ENCODE data around the gene CAND2. TPM values are rescaled to one million over a fixed set of nuclear protein-coding genes. Genes with fewer than 3 reads are reported as not detected.
A peak's percentile ranks its signal among the peaks of the same experiment; 100 is the strongest.

Gene CAND2
- total and polyA plus RNA-seq, 9 of the 15 experiments (the other 6 are each of a cell fraction or from before 2014, with no cell fraction given), result 0.91 to 14.9 (median 4.3) TPM

DNA sequence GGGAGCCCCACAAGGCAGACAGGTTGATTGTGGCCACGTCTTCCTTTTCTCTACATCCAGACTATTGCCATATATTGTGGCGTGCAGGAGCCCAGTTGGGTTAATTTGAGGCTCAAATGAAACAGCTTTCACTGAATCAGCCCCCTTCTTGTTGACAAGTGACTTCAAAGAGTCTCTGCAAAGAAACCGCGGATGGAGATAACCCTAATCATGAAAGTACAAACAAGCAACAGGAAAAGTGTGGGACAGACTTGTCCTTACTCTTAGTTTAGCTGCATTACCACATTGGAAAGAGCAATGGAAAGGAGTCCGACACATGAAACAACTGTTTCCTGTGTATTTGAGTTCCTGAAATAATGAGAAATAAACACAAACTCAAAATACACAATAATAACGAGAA lies 40.7 kb upstream of the CAND2 start:
- no peak overlapping the region for H3K9ac ChIP-seq (ENCODE audit: insufficient read depth in 1 of 2, low read depth in 2 of 2, low read length in 2 of 2)
- in situ Hi-C loops (cut with MboI) (no loop called here), intact Hi-C loops (cut with micrococcal nuclease) (no loop called here)
- ChIA-PET POLR2A (interaction anchor here (1.0 kb wide), 1 partner anchor 15 kb away, joined by 3 read pairs; no protein-coding TSS in a partner anchor), CTCF (ENCODE audit: low intra/inter-chr PET ratio) (no interaction called here)
- H3K79me2 ChIP-seq (ENCODE audit: control insufficient read depth, insufficient read depth, low read length), result no peaks in the 10 kb centered on the region
- H3K27me3 ChIP-seq (ENCODE audit: control insufficient read depth in 2 of 2, insufficient read depth in 2 of 2, low read length in 2 of 2), result peaks cover 0 to 8% of the 10 kb centered on the region in 2 experiments; a peak in 2 of 5 replicates
- ATAC-seq, result peak; percentile 46
- peak overlapping the region; percentile 41 for H3K4me2 ChIP-seq (ENCODE audit: insufficient read depth, low read length)
- DNase-seq (ENCODE audit: extremely low read depth in 1 of 4, low spot score in 3 of 4), result peak in 2 of 4 experiments; percentile 72 to 75
- H3K4me1 ChIP-seq (replicated peaks in 1 of 2; ENCODE audit: control insufficient read depth in 2 of 2, insufficient read depth in 2 of 2, low read length in 2 of 2), result peaks cover 9 to 21% of the 10 kb centered on the region in 2 experiments
- no peak overlapping the region for H3K27ac ChIP-seq (ENCODE audit: extremely low read depth, low read depth, low read length)
- no peak overlapping the region for H3K4me3 ChIP-seq
- H2AFZ ChIP-seq (ENCODE audit: low read depth, low read length), result peak overlapping the region; percentile 75
- 2% methylated on average over 6 of the region's 6 CpGs for WGBS (ENCODE audit: insufficient coverage, low coverage, missing lambda C conversion rate)
- no peaks in the 10 kb centered on the region for H4K20me1 ChIP-seq (replicated peaks; ENCODE audit: control insufficient read depth, insufficient read depth, low read length)
- peak; percentile 82 for FAIRE-seq
- no peaks in the 10 kb centered on the region for H3K9me3 ChIP-seq (replicated peaks; ENCODE audit: control insufficient read depth, insufficient read depth, low read depth, low read length)
- H3K36me3 ChIP-seq (ENCODE audit: control insufficient read depth, insufficient read depth, low read length), result no peaks in the 10 kb centered on the region
- H3K9me1 ChIP-seq (ENCODE audit: control insufficient read depth, insufficient read depth, low read length), result no peaks in the 10 kb centered on the region
- no TSS peak for BruUV-seq (replicated peaks)
- TF ChIP-seq COPS2 (conservative IDR thresholded peaks at IDR 0.05), result no peak
- peak; percentile 67; the same call in 1 of the 2 replicates for TF ChIP-seq TCF7L2 (IDR thresholded peaks at IDR 0.05; ENCODE audit: low read depth, low read length)
- no peak for TF ChIP-seq ELF1 (tag; IDR thresholded peaks at IDR 0.05)
- TF ChIP-seq, protein P1, sequence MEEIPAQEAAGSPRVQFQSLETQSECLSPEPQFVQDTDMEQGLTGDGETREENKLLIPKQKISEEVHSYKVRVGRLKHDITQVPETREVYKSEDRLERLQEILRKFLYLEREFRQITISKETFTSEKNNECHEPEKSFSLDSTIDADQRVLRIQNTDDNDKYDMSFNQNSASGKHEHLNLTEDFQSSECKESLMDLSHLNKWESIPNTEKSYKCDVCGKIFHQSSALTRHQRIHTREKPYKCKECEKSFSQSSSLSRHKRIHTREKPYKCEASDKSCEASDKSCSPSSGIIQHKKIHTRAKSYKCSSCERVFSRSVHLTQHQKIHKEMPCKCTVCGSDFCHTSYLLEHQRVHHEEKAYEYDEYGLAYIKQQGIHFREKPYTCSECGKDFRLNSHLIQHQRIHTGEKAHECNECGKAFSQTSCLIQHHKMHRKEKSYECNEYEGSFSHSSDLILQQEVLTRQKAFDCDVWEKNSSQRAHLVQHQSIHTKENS (CRISPR knock-in tag; IDR thresholded peaks at IDR 0.05), result no peak
- no peak for TF ChIP-seq PRMT5 (CRISPR knock-in tag; IDR thresholded peaks at IDR 0.05)
- peak; percentile 76 for TF ChIP-seq CBFA2T3 (IDR thresholded peaks at IDR 0.05)
- no peak for TF ChIP-seq ZFP30 (CRISPR knock-in tag; IDR thresholded peaks at IDR 0.05; ENCODE audit: borderline replicate concordance)
- no peak for TF ChIP-seq ZNF121 (CRISPR knock-in tag; conservative IDR thresholded peaks at IDR 0.05)
- no peak for TF ChIP-seq SRSF7 (optimal IDR thresholded peaks at IDR 0.05; ENCODE audit: low read depth, low read length)
- TF ChIP-seq, protein P2, sequence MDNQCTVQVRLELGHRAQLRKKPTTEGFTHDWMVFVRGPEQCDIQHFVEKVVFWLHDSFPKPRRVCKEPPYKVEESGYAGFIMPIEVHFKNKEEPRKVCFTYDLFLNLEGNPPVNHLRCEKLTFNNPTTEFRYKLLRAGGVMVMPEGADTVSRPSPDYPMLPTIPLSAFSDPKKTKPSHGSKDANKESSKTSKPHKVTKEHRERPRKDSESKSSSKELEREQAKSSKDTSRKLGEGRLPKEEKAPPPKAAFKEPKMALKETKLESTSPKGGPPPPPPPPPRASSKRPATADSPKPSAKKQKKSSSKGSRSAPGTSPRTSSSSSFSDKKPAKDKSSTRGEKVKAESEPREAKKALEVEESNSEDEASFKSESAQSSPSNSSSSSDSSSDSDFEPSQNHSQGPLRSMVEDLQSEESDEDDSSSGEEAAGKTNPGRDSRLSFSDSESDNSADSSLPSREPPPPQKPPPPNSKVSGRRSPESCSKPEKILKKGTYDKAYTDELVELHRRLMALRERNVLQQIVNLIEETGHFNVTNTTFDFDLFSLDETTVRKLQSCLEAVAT (IDR thresholded peaks at IDR 0.05), result no peak
- TF ChIP-seq ZNF717 (CRISPR knock-in tag; IDR thresholded peaks at IDR 0.05), result no peak
- TF ChIP-seq HOXB6 (CRISPR knock-in tag; IDR thresholded peaks at IDR 0.05; ENCODE audit: borderline replicate concordance), result no peak
- peak; percentile 84 to 86 for TF ChIP-seq FOXA3 (CRISPR knock-in tag; conservative IDR thresholded peaks at IDR 0.05 in 1 of 2, IDR thresholded peaks at IDR 0.05 in 1 of 2)
- no peak for TF ChIP-seq RBM34 (IDR thresholded peaks at IDR 0.05; ENCODE audit: borderline replicate concordance, insufficient read depth, low read length)
- no peak for TF ChIP-seq POLR2A (conservative IDR thresholded peaks at IDR 0.05)
- TF ChIP-seq DPF2 (IDR thresholded peaks at IDR 0.05), result peak; percentile 66
- TF ChIP-seq JUND (IDR thresholded peaks at IDR 0.05; ENCODE audit: borderline replicate concordance, low read depth, low read length), result peak; percentile 33; the same call in 1 of the 2 replicates
- no peak; the same call in 2 of the 3 replicates for TF ChIP-seq JUND (tag; IDR thresholded peaks at IDR 0.05; ENCODE audit: borderline replicate concordance, low read depth, low read length)
- no peak for TF ChIP-seq NFE2L1 (tag; IDR thresholded peaks at IDR 0.05; ENCODE audit: borderline replicate concordance, low read depth)
- TF ChIP-seq, protein P3, sequence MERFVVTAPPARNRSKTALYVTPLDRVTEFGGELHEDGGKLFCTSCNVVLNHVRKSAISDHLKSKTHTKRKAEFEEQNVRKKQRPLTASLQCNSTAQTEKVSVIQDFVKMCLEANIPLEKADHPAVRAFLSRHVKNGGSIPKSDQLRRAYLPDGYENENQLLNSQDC (CRISPR knock-in tag; IDR thresholded peaks at IDR 0.05), result no peak

All from K562 (cell line).